HCT116 (cell line): Measurements from ENCODE around the gene GHR. TPM values are rescaled to one million over a fixed set of nuclear protein-coding genes. Genes with fewer than 3 reads are reported as not detected.

Source experiments
- ATAC-seq: fragments of 200-7000 bp; cut with Tn5 transposase; 2 replicates; pipeline ENCODE4 v1.9.1; 2020; ENCODE audit warnings: mild to moderate bottlenecking, moderate library complexity
- BruUV-seq: library from RNA; stranded (reverse); fragments of 400-500 nt; replicated peaks from 2 replicates; lab custom pipeline; 2021; lab: Mats Ljungman, UMichigan
- CTCF ChIA-PET: fragments of 300-600 bp; sonication (Branson Sonifier 250); formaldehyde crosslinking; loops from one replicate; lab custom pipeline; 2021; ENCODE audit warnings: antibody characterized with exemption; lab: Charles Lee
- POLR2A ChIA-PET: fragments of 300-600, 350-600 bp; sonication (Branson Sonifier 250); formaldehyde crosslinking; loops from one replicate; lab custom pipeline; 2021; ENCODE audit warnings: antibody characterized with exemption; lab: Charles Lee
- RAD21 ChIA-PET, 2 experiments: fragments of 300-600 bp; sonication (Branson Sonifier 250); formaldehyde crosslinking; loops; one replicate each; lab custom pipeline; 2023; ENCODE audit warnings: low total read pairs in 2 of 2; ENCODE audit not compliant: uncharacterized antibody in 2 of 2, unreplicated experiment in 2 of 2, low non-redundant PET in 1 of 2; lab: Charles Lee
- DNase-seq: peaks from one replicate; pipeline ENCODE4 v3.0.0-alpha.2; 2010; ENCODE audit warnings: low read depth, low spot score
- H2AFZ ChIP-seq: fragments of 200-600 bp; shearing (Covaris generic), sonication (generic); 2 replicates; pipeline ENCODE4 v1.6.1; 2017; ENCODE audit warnings: low read depth, mixed run types, mixed read lengths, antibody characterized with exemption, low read length; ENCODE audit not compliant: poor library complexity, severe bottlenecking
- H3K27ac ChIP-seq: 2 replicates; pipeline ENCODE4 v1.5.1; 2012; ENCODE audit warnings: low read depth, low read length
- H3K27me3 ChIP-seq: fragments of 200-600 bp; sonication (generic); 2 replicates; pipeline ENCODE4 v1.6.1; 2016; ENCODE audit warnings: mixed run types, low read length, mixed read lengths; ENCODE audit not compliant: insufficient read depth
- H3K36me3 ChIP-seq, 2 experiments: fragments of 200-500 bp in 1 of 2; fragments of 200-600 bp in 1 of 2; sonication (Bioruptor generic) in 1 of 2; sonication (generic) in 1 of 2; 2 replicates each; pipeline versions ENCODE4 v1.5.1 to v1.6.1; 2014 to 2016; ENCODE audit warnings: low read length in 2 of 2, inconsistent platforms in 1 of 2, mixed read lengths in 1 of 2, mixed run types in 1 of 2; ENCODE audit not compliant: insufficient read depth in 2 of 2, control insufficient read depth in 1 of 2
- H3K4me1 ChIP-seq, 2 experiments: fragments of 200-600 bp in 1 of 2; sonication (generic) in 1 of 2; 2 replicates each; pipeline versions ENCODE4 v1.5.1 to v1.6.1; 2012 to 2017; ENCODE audit warnings: low read length in 2 of 2, inconsistent platforms in 1 of 2, mild to moderate bottlenecking in 1 of 2, mixed read lengths in 1 of 2, mixed run types in 1 of 2, moderate library complexity in 1 of 2; ENCODE audit not compliant: insufficient read depth in 2 of 2, control insufficient read depth in 1 of 2
- H3K4me2 ChIP-seq: fragments of 200-600 bp; sonication (generic); 2 replicates; pipeline ENCODE4 v1.6.1; 2017; ENCODE audit warnings: mixed run types, low read length, mixed read lengths
- H3K4me3 ChIP-seq, 2 experiments: fragments of 200-600 bp in 1 of 2; sonication (generic) in 1 of 2; replicated peaks in 1 of 2; 2 replicates each; pipeline ENCODE4 v1.5.1; 2011 to 2016; ENCODE audit warnings: low read length in 2 of 2, control low read depth in 1 of 2, low read depth in 1 of 2, mild to moderate bottlenecking in 1 of 2, mixed read lengths in 1 of 2, mixed run types in 1 of 2
- H3K79me2 ChIP-seq: fragments of 200-600 bp; sonication (generic); 2 replicates; pipeline ENCODE4 v1.6.1; 2017; ENCODE audit warnings: mild to moderate bottlenecking, mixed run types, low read length, moderate library complexity, mixed read lengths; ENCODE audit not compliant: insufficient read depth
- H3K9ac ChIP-seq: fragments of 200-600 bp; sonication (generic); 2 replicates; pipeline ENCODE4 v1.6.1; 2016; ENCODE audit warnings: low read length, mixed read lengths
- H3K9me2 ChIP-seq: fragments of 200-600 bp; sonication (generic), shearing (Covaris generic); 2 replicates; pipeline ENCODE4 v1.6.1; 2017; ENCODE audit warnings: mixed run types, mild to moderate bottlenecking, moderate library complexity; ENCODE audit not compliant: insufficient read depth
- H3K9me3 ChIP-seq, 2 experiments: fragments of 200-500 bp in 1 of 2; fragments of 200-600 bp in 1 of 2; sonication (Bioruptor generic) in 1 of 2; sonication (generic) in 1 of 2; 2 replicates each; pipeline ENCODE4 v1.6.1; 2014 to 2017; ENCODE audit warnings: low read length in 2 of 2, mixed read lengths in 2 of 2, inconsistent platforms in 1 of 2, low read depth in 1 of 2, mild to moderate bottlenecking in 1 of 2, mixed run types in 1 of 2, moderate library complexity in 1 of 2; ENCODE audit not compliant: control insufficient read depth in 1 of 2, insufficient read depth in 1 of 2
- H4K20me1 ChIP-seq: fragments of 200-600 bp; sonication (generic), shearing (Covaris generic); 2 replicates; pipeline ENCODE4 v1.6.1; 2017; ENCODE audit warnings: mixed run types, mild to moderate bottlenecking, moderate library complexity; ENCODE audit not compliant: insufficient read depth
- CBX3 ChIP-seq: IDR thresholded peaks from 2 replicates; pipeline ENCODE4 v1.6.1; 2012; ENCODE audit warnings: low read depth
- EGR1 ChIP-seq: IDR thresholded peaks from 2 replicates; pipeline ENCODE4 v1.6.1; 2012; ENCODE audit warnings: low read depth
- EZH2 ChIP-seq: fragments of 200-600 bp; sonication (generic); IDR thresholded peaks from 2 replicates; pipeline ENCODE4 v1.6.1; 2017; ENCODE audit warnings: antibody characterized with exemption, mixed run types
- EZH2phosphoT487 ChIP-seq: fragments of 200-600 bp; IDR thresholded peaks from 2 replicates; pipeline ENCODE4 v1.6.1; 2018; ENCODE audit warnings: antibody characterized with exemption, borderline replicate concordance
- FOSL1 ChIP-seq: IDR thresholded peaks from 2 replicates; pipeline ENCODE4 v1.6.1; 2012; ENCODE audit warnings: low read depth
- JUND ChIP-seq: IDR thresholded peaks from 2 replicates; pipeline ENCODE4 v1.6.1; 2012
- POLR2A ChIP-seq: IDR thresholded peaks from 2 replicates; pipeline ENCODE4 v1.7.0; 2011; ENCODE audit warnings: borderline replicate concordance; ENCODE audit not compliant: insufficient read depth, insufficient read length; ENCODE audit errors: extremely low read depth
- SIN3A ChIP-seq: IDR thresholded peaks from 2 replicates; pipeline ENCODE4 v1.6.1; 2012; ENCODE audit warnings: low read depth
- SP1 ChIP-seq: IDR thresholded peaks from 2 replicates; pipeline ENCODE4 v1.6.1; 2012; ENCODE audit warnings: low read depth
- TCF7L2 ChIP-seq: IDR thresholded peaks from 2 replicates; pipeline ENCODE4 v1.7.0; 2011; ENCODE audit warnings: borderline replicate concordance, inconsistent platforms; ENCODE audit not compliant: insufficient read depth, insufficient read length; ENCODE audit errors: extremely low read depth
- YY1 ChIP-seq: IDR thresholded peaks from 2 replicates; pipeline ENCODE4 v1.6.1; 2011; ENCODE audit warnings: low read length, low read depth, moderate library complexity, mild to moderate bottlenecking; ENCODE audit not compliant: insufficient replicate concordance; ENCODE audit errors: extremely low read depth
- ZBTB33 ChIP-seq: IDR thresholded peaks from 2 replicates; pipeline ENCODE4 v1.6.1; 2011; ENCODE audit warnings: mild to moderate bottlenecking, low read length, moderate library complexity; ENCODE audit not compliant: insufficient replicate concordance; ENCODE audit errors: extremely low read depth
- ZFX ChIP-seq: fragments of 450-650 bp; IDR thresholded peaks from 2 replicates; pipeline ENCODE4 v1.6.1; 2017
- ZNF274 ChIP-seq: fragments of 200-500 bp; sonication (Bioruptor generic); IDR thresholded peaks from 2 replicates; pipeline ENCODE4 v1.6.1; 2014; ENCODE audit warnings: mild to moderate bottlenecking, low read depth, low read length, inconsistent platforms
- intact Hi-C: fragments of 100-400 bp; cut with micrococcal nuclease; formaldehyde crosslinking; loops from 2 replicates; pipeline ENCODE4 v1.10.0; 2022
- total RNA-seq: library from RNA; stranded (reverse); gene quantifications from one replicate; pipeline ENCODE4 v1.2.1, GENCODE V29; 2021; ENCODE audit not compliant: unreplicated experiment

GHR gene
- total RNA-seq, 1 experiment from 2014 or later: not detected

GRCh38 chr5:42740920-42741319, 317.7 kb downstream of the GHR start:
- ATAC-seq (no peak), DNase-seq (no peak)
- BruUV-seq: no TSS peak
- RAD21 ChIA-PET: no interaction called here
- TF ChIP-seq JUND: no peak
- no peak for TF ChIP-seq ZFX
- no peak for TF ChIP-seq YY1
- no peak for TF ChIP-seq EZH2
- no peak for TF ChIP-seq POLR2A
- no peak for TF ChIP-seq SIN3A
- no peak for TF ChIP-seq ZBTB33
- no peak for TF ChIP-seq SP1
- no peak for TF ChIP-seq ZNF274
- no peak for TF ChIP-seq CBX3
- no peak for TF ChIP-seq TCF7L2
- no peak for TF ChIP-seq EZH2phosphoT487
- TF ChIP-seq EGR1: no peak
- TF ChIP-seq FOSL1: no peak
- CTCF ChIA-PET: interaction anchor here (1.0 kb wide), 1 partner anchor 148 kb away, joined by 3 read pairs; no protein-coding TSS in a partner anchor
- intact Hi-C loops: no loop called here
- H3K27ac ChIP-seq: no peak overlapping the region
- POLR2A ChIA-PET: no interaction called here
- H4K20me1 ChIP-seq: no peaks in the 10 kb centered on the region
- H2AFZ ChIP-seq: no peak overlapping the region
- no peak overlapping the region for H3K4me3 ChIP-seq
- H3K9me2 ChIP-seq: no peaks in the 10 kb centered on the region
- no peaks in the 10 kb centered on the region for H3K27me3 ChIP-seq
- H3K4me2 ChIP-seq: no peak overlapping the region
- H3K9me3 ChIP-seq: no peaks in the 10 kb centered on the region
- no peaks in the 10 kb centered on the region for H3K36me3 ChIP-seq
- no peak overlapping the region for H3K9ac ChIP-seq
- H3K79me2 ChIP-seq: no peaks in the 10 kb centered on the region
- H3K4me1 ChIP-seq: no peaks in the 10 kb centered on the region
